Fibroblast of skin of left quadriceps (primary cell): ENCODE results near the gene PCDHGA4.
A peak's percentile ranks its signal among the peaks of the same experiment; 100 is the strongest.
"Not testable (repeated sequence)": the region's sequence is repeated elsewhere in the genome, so short reads cannot be mapped to it uniquely, and the experiment has no call there.

Experiments used
- DNase-seq, 2 experiments: peaks; one replicate each; pipeline ENCODE4 v3.0.0-alpha.2; 2013; ENCODE audit warnings: low read depth in 2 of 2

PCDHGA4 gene

DNA sequence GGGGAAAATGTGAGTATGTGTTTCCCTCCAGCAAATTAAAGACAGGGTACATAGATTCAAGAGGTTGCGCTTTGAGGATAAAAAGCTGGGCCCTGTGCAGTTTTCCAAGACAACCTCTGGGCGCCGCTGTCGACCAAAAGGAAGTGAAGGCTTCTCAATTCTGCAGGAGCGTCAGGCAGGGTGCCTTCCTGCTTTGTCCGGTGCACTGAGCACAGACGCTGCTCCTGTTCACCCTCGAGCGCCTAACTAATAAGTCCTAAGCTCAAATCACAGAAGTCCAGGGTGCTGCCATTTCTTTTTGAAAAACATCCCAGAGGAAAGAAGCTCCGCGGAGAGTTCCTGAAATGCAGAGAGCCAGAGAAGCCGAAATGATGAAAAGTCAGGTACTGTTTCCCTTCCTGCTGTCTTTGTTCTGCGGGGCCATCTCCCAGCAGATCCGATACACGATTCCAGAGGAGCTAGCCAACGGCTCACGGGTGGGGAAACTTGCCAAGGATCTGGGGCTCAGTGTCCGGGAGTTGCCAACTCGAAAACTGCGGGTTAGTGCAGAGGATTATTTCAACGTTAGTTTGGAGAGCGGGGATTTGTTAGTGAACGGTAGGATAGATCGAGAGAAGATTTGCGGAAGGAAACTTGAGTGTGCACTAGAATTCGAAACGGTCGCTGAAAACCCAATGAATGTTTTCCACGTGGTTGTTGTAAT, 4.8 kb upstream of the PCDHGA4 start, which contains the start of gene PCDHGB1:
PCDHGB1 (plus strand) TSS at position 183 of the 703 bp plus-strand sequence; CDS start at position 345, 162 bp downstream.
- no peak for DNase-seq

DNA sequence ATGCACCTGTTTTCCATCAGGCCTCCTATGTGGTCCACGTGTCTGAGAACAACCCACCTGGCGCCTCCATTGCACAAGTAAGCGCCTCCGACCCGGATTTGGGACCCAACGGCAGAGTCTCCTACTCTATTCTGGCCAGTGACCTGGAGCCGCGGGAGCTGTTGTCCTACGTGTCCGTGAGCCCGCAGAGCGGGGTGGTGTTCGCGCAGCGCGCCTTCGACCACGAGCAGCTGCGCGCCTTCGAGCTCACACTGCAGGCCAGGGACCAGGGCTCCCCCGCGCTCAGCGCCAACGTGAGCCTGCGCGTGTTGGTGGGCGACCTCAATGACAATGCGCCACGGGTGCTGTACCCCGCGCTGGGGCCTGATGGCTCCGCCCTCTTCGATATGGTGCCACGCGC, 3.2 kb upstream of the PCDHGA4 start:
- no peak for DNase-seq

DNA sequence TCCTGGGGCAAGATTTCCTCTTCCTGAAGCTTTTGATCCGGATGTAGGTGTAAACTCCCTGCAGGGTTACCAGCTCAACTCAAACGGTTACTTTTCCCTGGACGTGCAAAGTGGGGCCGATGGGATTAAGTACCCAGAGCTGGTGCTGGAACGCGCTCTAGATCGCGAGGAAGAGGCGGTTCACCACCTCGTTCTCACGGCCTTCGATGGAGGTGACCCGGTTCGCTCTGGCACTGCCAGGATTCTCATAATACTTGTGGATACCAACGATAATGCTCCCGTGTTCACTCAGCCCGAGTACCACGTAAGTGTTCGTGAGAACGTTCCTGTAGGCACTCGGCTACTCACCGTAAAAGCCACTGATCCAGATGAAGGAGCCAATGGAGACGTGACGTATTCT, 820 bp downstream of the PCDHGA4 start:
- no peak for DNase-seq

DNA sequence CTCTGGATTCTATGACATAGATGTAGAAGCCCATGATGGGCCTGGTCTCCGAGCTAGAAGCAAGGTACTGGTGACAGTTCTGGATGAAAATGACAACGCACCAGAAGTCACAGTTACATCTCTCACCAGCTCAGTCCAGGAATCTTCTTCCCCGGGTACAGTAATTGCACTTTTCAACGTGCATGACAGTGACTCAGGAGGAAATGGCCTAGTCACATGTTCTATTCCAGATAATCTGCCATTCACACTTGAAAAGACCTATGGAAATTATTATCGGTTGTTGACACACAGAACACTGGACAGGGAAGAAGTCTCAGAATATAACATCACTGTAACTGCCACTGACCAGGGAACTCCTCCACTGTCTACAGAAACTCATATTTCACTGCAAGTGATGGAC, 1.3 kb downstream of the PCDHGA4 start:
- DNase-seq, result no peak

DNA sequence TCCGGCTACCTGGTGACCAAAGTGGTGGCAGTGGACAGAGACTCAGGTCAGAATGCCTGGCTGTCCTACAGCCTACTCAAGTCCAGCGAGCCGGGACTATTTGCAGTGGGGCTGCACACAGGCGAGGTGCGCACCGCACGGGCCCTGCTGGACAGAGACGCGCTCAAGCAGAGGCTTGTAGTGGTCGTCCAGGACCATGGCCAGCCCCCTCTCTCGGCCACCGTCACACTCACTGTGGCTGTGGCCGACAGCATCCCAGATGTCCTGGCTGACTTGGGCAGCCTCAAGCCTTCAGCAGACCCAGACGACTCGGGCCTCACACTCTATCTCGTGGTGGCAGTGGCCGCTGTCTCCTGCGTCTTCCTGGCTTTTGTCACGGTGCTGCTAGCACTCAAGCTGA, 2.1 kb downstream of the PCDHGA4 start:
- no peak for DNase-seq

DNA sequence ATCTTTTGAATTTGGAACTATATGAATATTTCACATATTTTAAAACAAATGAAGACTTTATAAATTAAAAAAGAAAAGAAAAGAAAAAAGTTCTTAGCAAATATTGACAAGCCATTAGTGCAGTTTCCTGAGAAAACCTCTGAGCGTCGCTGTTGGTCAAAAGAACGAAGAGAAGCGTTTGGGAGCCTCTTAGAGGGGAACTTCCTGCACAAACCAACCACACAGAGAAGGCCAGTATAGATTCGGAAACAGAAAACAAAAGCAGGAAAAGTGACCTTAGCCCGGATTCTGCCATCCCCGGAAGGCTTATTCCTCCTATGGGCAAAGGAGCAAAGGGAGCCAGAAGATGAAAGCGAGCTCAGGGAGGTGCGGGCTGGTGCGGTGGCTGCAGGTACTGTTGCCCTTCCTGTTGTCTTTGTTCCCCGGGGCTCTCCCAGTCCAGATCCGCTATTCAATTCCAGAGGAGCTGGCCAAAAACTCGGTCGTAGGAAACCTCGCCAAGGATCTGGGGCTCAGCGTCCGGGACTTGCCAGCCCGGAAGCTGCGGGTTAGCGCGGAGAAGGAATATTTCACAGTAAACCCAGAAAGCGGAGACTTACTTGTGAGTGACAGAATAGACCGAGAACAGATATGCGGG, 5.1 kb downstream of the PCDHGA4 start, which contains the start of gene PCDHGB2:
PCDHGB2 (plus strand) TSS at position 205 of the 637 bp plus-strand sequence; CDS start at position 347, 142 bp downstream.
- DNase-seq, result no peak

DNA sequence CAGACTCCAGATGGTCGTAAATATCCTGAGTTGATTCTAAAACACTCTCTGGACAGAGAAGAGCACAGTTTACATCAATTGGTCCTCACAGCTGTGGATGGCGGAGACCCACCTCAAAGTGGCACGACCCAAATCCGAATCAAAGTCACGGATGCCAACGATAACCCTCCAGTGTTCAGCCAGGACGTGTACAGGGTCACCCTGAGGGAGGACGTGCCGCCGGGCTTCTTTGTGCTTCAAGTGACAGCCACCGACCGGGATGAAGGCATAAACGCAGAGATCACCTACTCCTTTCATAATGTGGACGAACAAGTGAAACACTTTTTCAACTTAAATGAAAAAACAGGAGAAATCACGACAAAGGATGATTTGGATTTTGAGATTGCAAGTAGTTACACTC, 5.9 kb downstream of the PCDHGA4 start:
- DNase-seq, result no peak

DNA sequence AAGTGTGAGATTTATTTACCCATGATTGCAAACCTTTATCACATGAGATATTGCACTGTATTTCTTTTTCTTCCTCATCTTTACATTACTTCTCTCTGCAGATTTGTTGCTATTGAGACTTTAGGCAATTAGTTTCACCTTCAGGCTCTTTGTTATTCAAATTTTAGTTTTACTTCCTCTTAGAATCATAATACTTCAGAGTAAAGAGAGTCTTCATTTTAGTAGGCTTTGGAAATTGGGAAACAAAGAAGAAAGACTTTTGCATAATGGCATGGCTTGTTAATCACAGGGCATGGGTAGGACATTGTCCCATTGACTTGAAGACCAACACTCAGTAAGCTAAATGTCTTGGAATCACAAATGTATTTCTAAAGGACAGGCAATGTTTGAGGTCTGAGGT, 7.9 kb downstream of the PCDHGA4 start:
- DNase-seq, result no peak

DNA sequence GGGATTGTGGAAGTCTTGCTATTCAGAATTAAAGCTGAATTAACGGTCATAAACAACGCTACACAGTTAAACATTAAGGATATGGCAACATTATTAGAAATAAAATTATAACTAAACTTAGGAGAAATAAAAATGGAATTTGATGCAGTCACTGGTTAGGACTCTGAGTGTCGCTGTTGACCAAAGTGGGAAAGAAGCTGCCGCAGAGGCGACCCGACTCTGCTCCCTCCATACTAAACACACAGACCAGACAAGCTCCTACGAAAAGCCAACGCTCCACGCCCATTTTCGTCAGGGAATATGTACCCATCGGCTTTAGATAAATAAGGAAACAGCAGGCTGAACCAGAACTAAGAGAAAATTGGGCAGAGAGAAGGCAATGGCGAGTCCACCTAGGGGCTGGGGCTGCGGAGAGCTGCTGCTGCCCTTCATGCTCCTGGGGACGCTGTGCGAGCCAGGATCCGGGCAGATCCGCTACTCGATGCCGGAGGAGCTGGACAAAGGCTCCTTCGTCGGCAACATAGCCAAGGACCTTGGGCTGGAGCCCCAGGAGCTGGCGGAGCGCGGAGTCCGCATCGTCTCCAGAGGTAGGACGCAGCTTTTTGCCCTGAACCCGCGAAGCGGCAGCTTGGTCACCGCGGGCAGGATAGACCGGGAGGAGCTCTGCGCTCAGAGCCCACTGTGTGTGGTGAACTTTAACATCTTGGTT, 9.3 kb downstream of the PCDHGA4 start, which contains the start of gene PCDHGA5:
PCDHGA5 (plus strand) TSS at position 211 of the 709 bp plus-strand sequence; CDS start at position 380, 169 bp downstream.
- DNase-seq, result no peak

DNA sequence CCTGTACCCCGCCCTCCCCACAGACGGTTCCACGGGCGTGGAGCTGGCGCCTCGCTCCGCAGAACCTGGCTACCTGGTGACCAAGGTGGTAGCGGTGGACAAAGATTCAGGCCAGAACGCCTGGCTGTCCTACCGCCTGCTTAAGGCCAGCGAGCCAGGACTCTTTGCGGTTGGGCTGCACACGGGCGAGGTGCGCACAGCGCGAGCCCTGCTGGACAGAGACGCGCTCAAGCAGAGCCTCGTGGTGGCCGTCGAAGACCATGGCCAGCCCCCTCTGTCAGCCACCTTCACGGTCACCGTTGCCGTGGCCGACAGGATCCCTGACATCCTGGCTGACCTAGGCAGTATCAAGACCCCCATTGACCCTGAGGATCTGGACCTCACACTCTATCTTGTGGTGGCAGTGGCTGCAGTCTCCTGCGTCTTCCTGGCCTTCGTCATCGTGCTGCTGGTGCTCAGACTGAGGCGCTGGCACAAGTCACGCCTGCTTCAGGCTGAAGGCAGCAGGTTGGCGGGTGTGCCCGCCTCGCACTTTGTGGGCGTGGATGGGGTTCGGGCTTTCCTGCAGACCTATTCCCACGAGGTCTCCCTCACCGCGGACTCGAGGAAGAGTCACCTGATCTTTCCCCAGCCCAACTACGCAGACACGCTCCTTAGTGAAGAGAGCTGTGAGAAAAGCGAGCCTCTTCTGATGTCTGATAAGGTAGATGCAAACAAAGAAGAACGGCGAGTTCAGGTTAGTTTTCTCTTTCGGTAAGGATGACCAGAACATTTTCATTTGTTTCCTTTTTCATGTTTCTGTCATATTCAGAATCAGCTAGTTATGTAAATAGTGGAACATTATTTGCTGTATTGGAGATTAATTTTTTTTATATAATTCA, 11.4 kb downstream of the PCDHGA4 start:
- no peak for DNase-seq

DNA sequence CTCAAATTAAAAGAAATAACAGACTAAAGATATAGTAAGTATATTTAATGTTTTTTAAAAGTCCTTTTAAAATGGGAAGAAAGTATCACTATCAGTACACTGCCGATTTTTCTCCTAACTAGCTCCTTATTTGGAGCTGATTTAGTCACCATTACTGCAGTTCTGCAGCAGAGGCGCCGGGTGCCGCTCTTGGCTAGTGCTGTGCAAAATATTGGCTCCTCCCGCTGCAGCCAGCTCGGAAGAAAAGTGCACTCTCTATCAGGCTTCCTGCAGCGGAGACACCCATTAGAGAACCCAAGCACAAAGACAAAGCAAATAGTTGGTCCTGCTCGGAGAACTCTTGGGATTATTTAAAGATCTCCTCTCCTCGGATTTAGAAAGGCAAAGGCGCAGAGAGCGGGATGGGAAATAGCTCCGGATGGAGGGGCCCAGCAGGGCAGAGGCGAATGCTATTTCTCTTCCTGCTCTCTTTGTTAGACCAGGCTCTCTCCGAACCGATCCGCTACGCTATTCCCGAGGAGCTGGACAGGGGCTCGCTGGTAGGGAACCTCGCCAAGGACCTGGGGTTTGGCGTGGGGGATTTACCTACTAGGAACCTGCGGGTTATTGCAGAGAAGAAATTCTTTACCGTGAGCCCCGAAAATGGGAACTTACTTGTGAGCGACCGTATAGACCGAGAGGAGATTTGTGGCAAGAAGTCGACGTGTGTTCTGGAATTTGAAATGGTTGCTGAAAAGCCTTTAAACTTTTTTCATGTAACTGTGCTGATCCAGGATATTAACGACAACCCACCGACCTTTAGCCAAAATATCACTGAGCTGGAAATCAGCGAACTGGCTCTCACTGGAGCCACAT, 15.4 kb downstream of the PCDHGA4 start, which contains the start of gene PCDHGB3:
PCDHGB3 (plus strand) TSS at position 249 of the 855 bp plus-strand sequence; CDS start at position 402, 153 bp downstream.
- peak in 1 of 2 experiments; percentile 42 for DNase-seq

DNA sequence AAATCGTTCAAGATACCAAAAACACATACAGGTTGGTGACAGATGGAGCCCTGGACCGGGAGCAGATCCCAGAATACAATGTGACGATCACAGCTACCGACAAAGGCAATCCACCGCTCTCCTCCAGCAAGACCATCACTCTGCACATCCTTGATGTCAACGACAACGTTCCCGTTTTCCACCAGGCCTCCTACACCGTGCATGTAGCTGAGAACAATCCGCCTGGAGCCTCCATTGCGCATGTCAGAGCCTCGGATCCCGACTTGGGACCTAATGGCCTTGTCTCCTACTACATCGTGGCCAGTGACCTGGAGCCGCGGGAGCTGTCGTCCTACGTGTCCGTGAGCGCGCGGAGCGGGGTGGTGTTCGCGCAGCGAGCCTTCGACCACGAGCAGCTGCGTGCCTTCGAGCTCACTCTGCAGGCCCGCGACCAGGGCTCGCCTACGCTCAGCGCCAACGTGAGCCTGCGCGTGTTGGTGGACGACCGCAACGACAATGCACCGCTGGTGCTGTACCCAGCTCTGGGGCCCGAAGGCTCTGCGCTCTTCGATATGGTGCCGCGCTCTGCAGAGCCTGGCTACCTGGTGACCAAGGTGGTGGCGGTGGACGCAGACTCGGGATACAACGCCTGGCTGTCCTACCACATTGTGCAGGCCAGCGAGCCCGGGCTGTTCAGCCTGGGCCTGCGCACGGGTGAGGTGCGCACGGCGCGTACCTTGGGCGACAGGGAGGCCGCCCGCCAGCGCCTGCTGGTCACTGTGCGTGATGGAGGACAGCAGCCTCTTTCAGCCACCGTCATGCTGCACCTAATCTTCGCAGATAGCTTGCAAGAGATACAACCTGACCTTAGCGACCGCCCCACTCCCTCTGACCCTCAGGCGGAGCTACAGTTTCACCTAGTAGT, 17.0 kb downstream of the PCDHGA4 start:
- no peak for DNase-seq

DNA sequence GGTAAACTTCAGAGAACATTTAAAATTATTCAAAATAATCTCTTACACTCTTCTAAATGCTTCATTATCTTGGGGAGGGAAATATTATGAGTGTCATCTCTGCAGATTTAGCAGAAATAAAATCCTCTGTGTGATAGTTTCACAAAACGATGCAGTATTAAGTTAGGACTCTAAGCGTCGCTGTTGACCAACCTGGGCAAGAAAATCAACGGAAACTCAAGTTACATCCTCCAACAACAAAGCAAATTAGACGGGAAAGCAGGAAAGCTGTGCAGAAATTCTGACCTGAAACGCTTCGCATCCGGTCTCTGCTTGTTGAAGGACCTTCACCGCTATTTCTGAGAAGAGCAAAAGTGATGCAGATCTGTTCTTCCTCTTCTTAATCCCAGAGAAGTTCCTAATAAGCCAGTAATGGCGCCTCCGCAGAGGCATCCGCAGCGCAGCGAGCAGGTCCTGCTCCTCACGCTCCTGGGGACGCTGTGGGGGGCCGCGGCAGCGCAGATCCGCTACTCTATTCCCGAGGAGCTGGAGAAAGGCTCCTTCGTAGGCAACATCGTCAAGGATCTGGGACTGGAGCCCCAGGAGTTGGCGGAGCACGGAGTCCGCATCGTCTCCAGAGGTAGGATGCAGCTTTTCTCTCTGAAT, 19.0 kb downstream of the PCDHGA4 start, which contains the start of gene PCDHGA6:
PCDHGA6 (plus strand) TSS at position 219 of the 645 bp plus-strand sequence; CDS start at position 412, 193 bp downstream.
- DNase-seq, result no peak

DNA sequence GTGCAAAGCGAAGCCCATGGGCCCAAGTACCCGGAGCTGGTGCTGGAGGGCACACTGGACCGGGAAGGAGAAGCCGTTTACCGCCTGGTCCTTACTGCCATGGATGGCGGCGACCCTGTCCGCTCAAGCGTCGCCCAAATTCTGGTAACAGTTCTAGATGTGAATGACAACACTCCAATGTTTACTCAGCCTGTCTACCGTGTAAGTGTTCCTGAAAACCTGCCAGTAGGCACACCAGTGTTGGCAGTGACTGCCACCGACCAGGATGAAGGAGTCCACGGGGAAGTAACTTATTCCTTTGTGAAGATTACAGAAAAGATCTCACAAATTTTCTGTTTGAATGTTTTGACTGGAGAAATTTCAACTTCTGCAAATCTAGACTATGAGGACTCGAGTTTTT, 19.8 kb downstream of the PCDHGA4 start:
- DNase-seq, result no peak

DNA sequence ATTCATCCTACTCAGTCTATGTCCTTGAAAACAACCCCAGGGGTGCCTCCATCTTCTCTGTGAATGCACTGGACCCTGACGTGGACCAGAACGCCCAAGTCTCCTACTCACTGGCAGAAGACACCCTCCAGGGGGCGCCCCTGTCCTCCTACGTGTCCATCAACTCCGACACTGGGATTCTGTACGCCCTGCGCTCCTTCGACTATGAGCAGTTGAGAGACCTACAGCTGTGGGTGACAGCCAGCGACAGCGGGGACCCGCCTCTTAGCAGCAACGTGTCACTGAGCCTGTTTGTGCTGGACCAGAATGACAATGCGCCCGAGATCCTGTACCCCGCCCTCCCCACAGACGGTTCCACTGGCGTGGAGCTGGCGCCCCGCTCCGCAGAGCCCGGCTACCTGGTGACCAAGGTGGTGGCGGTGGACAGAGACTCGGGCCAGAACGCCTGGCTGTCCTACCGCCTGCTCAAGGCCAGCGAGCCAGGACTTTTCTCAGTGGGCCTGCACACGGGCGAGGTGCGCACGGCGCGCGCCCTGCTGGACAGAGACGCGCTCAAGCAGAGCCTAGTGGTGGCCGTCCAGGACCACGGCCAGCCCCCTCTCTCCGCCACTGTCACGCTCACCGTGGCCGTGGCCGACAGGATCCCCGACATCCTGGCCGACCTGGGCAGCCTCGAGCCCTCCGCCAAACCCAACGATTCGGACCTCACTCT, 20.8 kb downstream of the PCDHGA4 start:
- not testable (repeated sequence) for DNase-seq

DNA sequence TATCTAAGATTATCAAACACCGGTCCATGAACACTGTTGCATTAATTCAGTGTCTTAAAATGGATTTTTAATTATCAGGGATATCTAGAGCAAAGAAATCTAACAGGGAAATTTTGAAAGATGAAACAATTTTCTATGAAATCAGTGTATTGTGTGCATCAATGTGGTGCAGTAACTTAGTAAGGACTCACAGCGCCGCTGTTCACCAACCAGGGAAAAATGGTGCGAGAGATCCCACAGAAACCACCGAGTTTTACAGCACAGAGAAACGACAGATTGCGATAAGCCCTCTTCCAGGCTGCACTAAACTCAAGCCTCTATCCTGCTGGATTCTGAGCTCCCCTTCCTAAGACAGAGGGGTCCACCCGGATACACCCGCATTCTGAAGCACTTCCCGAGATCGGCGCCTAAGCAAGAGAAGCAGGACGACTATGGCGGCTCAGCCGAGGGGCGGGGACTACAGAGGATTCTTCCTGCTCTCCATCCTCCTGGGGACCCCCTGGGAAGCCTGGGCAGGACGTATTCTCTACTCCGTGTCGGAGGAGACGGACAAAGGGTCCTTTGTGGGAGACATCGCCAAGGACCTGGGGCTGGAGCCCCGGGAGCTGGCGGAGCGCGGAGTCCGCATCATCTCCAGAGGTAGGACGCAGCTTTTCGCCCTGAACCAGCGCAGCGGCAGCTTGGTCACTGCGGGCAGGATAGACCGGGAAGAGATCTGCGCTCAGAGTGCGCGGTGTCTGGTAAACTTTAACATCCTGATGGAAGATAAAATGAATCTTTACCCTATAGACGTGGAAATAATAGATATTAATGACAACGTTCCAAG, 27.9 kb downstream of the PCDHGA4 start, which contains the start of gene PCDHGA7:
PCDHGA7 (plus strand) TSS at position 274 of the 826 bp plus-strand sequence; CDS start at position 432, 158 bp downstream.
- no peak for DNase-seq

DNA sequence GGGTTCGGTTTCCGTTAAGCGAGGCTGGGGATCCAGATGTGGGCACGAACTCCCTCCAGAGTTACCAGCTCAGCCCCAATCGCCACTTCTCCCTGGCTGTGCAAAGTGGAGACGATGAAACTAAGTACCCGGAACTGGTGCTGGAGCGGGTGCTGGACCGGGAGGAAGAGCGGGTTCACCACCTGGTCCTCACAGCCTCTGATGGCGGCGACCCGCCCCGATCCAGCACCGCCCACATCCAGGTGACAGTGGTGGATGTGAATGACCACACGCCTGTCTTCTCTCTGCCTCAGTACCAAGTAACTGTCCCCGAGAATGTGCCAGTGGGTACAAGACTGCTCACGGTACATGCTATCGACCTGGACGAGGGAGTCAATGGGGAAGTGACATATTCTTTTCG, 28.5 kb downstream of the PCDHGA4 start:
- DNase-seq, result no peak
